Adipocyte (in vitro differentiated cells): ENCODE data around the gene CNTN5.
"Not testable (repeated sequence)": the region's sequence is repeated elsewhere in the genome, so short reads cannot be mapped to it uniquely, and the experiment has no call there.

ENCODE experiments used
- DNase-seq: peaks from one replicate; pipeline ENCODE4 v3.0.0-alpha.2; 2015; ENCODE audit warnings: low read depth
- H3K27me3 ChIP-seq: replicated peaks from 2 replicates; pipeline ENCODE4 v1.7.0; 2013; ENCODE audit warnings: mild to moderate bottlenecking, low read length, moderate library complexity; ENCODE audit not compliant: control insufficient read depth, insufficient read depth
- H3K36me3 ChIP-seq: 2 replicates; pipeline ENCODE4 v1.7.0; 2013; ENCODE audit warnings: low read length, mild to moderate bottlenecking, moderate library complexity; ENCODE audit not compliant: control insufficient read depth, insufficient read depth, severe bottlenecking
- H3K4me1 ChIP-seq: 2 replicates; pipeline ENCODE4 v1.7.0; 2013; ENCODE audit warnings: mild to moderate bottlenecking, low read length, moderate library complexity; ENCODE audit not compliant: control insufficient read depth, insufficient read depth
- H3K4me3 ChIP-seq: 2 replicates; pipeline ENCODE4 v1.7.0; 2013; ENCODE audit warnings: mild to moderate bottlenecking, low read length, moderate library complexity
- H3K9ac ChIP-seq: 2 replicates; pipeline ENCODE4 v1.7.0; 2013; ENCODE audit warnings: mild to moderate bottlenecking, low read length, moderate library complexity
- H3K9me3 ChIP-seq: 2 replicates; pipeline ENCODE4 v1.7.0; 2013; ENCODE audit warnings: mild to moderate bottlenecking, low read length, moderate library complexity; ENCODE audit not compliant: control insufficient read depth

Gene CNTN5

GRCh38 chr11:99277281-99277680 is 256.5 kb downstream of the CNTN5 start:
- H3K27me3 ChIP-seq: no peaks in the 10 kb centered on the region
- no peak overlapping the region for H3K4me3 ChIP-seq
- H3K36me3 ChIP-seq: no peaks in the 10 kb centered on the region
- no peak for DNase-seq
- no peaks in the 10 kb centered on the region for H3K4me1 ChIP-seq
- H3K9me3 ChIP-seq: no peaks in the 10 kb centered on the region
- no peak overlapping the region for H3K9ac ChIP-seq

GRCh38 chr11:99279266-99279665 is 258.5 kb downstream of the CNTN5 start:
- Histone ChIP-seq H3K27me3 (no peaks in the 10 kb centered on the region), H3K4me1 (no peaks in the 10 kb centered on the region), H3K36me3 (no peaks in the 10 kb centered on the region), H3K9ac (no peak overlapping the region), H3K4me3 (no peak overlapping the region), H3K9me3 (no peaks in the 10 kb centered on the region)
- no peak for DNase-seq

GRCh38 chr11:99281331-99281730 is 260.6 kb downstream of the CNTN5 start:
- Histone ChIP-seq H3K27me3 (no peaks in the 10 kb centered on the region), H3K4me3 (no peak overlapping the region)

GRCh38 chr11:99297925-99298324 is 277.2 kb downstream of the CNTN5 start:
- H3K27me3 ChIP-seq, DNase-seq, H3K4me1 ChIP-seq: not testable (repeated sequence)

More at GRCh38 chr11:99281331-99281730, 260.6 kb downstream of the CNTN5 start:
- H3K9ac ChIP-seq: no peak overlapping the region
- H3K4me1 ChIP-seq: no peaks in the 10 kb centered on the region
- DNase-seq: no peak
- H3K36me3 ChIP-seq: no peaks in the 10 kb centered on the region
- no peaks in the 10 kb centered on the region for H3K9me3 ChIP-seq

GRCh38 chr11:99307510-99308088 is 286.9 kb downstream of the CNTN5 start:
- Histone ChIP-seq H3K36me3 (no peaks in the 10 kb centered on the region), H3K9me3 (no peaks in the 10 kb centered on the region), H3K4me1 (no peaks in the 10 kb centered on the region), H3K4me3 (no peak overlapping the region), H3K9ac (no peak overlapping the region), H3K27me3 (no peaks in the 10 kb centered on the region)
- no peak for DNase-seq

More at GRCh38 chr11:99297925-99298324, 277.2 kb downstream of the CNTN5 start:
- H3K36me3 ChIP-seq, H3K9ac ChIP-seq, H3K4me3 ChIP-seq: not testable (repeated sequence)
- peaks cover 15% of the 10 kb centered on the region for H3K9me3 ChIP-seq

GRCh38 chr11:99311870-99312269 is 291.1 kb downstream of the CNTN5 start:
- H3K9me3 ChIP-seq: no peaks in the 10 kb centered on the region
- DNase-seq: no peak
- peaks cover 3% of the 10 kb centered on the region for H3K4me1 ChIP-seq
- no peaks in the 10 kb centered on the region for H3K27me3 ChIP-seq
- no peaks in the 10 kb centered on the region for H3K36me3 ChIP-seq
- H3K4me3 ChIP-seq: no peak overlapping the region
- H3K9ac ChIP-seq: no peak overlapping the region

- H3K36me3 ChIP-seq: no peaks in the 10 kb centered on the region
- DNase-seq: no peak
- H3K4me3 ChIP-seq: peak overlapping the region; percentile 51
- H3K9me3 ChIP-seq: no peaks in the 10 kb centered on the region
- no peaks in the 10 kb centered on the region for H3K27me3 ChIP-seq
- no peak overlapping the region for H3K9ac ChIP-seq
- peaks cover 9% of the 10 kb centered on the region for H3K4me1 ChIP-seq
Observed at GRCh38 chr11:99316776-99317520, 296.2 kb downstream of the CNTN5 start.

- no peak for DNase-seq
- H3K27me3 ChIP-seq: no peaks in the 10 kb centered on the region
Observed at GRCh38 chr11:99320769-99321290, 300.1 kb downstream of the CNTN5 start.

DNA sequence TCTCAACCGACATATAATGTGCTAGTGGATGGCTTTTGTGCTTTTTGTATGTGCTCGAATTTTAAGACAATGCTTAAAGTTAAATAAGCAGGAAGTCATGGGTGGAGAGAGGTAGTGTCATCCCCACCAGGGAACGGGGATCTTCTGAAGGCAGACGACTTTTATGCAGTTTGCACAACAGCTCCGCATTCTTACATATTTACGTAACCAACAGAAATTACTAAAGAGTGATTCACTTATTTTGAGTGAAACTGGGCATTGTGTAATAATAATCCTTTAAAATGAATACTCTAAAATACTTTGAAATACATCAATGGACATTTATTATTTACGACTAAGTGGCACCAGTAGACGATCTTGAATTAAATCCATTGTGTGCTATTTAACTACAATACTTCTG is 305.1 kb downstream of the CNTN5 start:
- Histone ChIP-seq H3K27me3 (no peaks in the 10 kb centered on the region), H3K9me3 (no peaks in the 10 kb centered on the region), H3K9ac (peak overlapping the region; percentile 68), H3K4me3 (peak overlapping the region; percentile 67), H3K4me1 (peaks cover 11% of the 10 kb centered on the region), H3K36me3 (no peaks in the 10 kb centered on the region)
- peak; percentile 86 for DNase-seq

More at GRCh38 chr11:99320769-99321290, 300.1 kb downstream of the CNTN5 start:
- peaks cover 14% of the 10 kb centered on the region for H3K4me1 ChIP-seq
- H3K9me3 ChIP-seq: no peaks in the 10 kb centered on the region
- H3K9ac ChIP-seq: no peak overlapping the region
- H3K4me3 ChIP-seq: no peak overlapping the region
- H3K36me3 ChIP-seq: no peaks in the 10 kb centered on the region

DNA sequence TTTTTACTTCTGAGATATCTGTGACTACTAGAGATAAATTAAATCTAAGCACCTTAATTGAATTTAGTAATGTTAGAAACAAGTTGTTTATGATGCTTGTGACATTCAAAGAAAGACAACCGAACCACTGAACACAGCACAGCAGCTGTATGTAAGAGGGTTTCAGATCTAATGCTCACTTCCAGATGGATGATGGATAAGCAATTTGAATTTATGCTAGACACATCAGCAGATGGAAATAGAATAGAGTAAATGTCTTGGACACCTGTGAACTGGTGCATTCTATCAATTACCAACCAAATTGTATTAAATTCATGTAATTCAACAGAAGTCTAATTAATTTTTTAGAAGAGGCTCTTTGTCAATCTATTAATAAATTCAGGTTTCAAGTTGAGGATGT is 306.3 kb downstream of the CNTN5 start:
- no peaks in the 10 kb centered on the region for H3K36me3 ChIP-seq
- peaks cover 11% of the 10 kb centered on the region for H3K4me1 ChIP-seq

GRCh38 chr11:99327527-99327926 is 306.8 kb downstream of the CNTN5 start:
- H3K9ac ChIP-seq: no peak overlapping the region
- no peak overlapping the region for H3K4me3 ChIP-seq

More for the DNA sequence above, 306.3 kb downstream of the CNTN5 start:
- Histone ChIP-seq H3K9ac (no peak overlapping the region), H3K27me3 (no peaks in the 10 kb centered on the region), H3K4me3 (no peak overlapping the region), H3K9me3 (no peaks in the 10 kb centered on the region)
- DNase-seq: no peak

More at GRCh38 chr11:99327527-99327926, 306.8 kb downstream of the CNTN5 start:
- DNase-seq: no peak
- H3K9me3 ChIP-seq: no peaks in the 10 kb centered on the region
- no peaks in the 10 kb centered on the region for H3K36me3 ChIP-seq
- no peaks in the 10 kb centered on the region for H3K27me3 ChIP-seq
- H3K4me1 ChIP-seq: peaks cover 11% of the 10 kb centered on the region
